CD4-positive, alpha-beta T cell (primary cell): ENCODE measurements around the gene XKR7. TPM values are rescaled to one million over a fixed set of nuclear protein-coding genes. Genes with fewer than 3 reads are reported as not detected.

Source experiments
- ATAC-seq: fragments of 200-7000 bp; cut with Tn5 transposase; one replicate; pipeline ENCODE4 v1.10.0; 2022; ENCODE audit warnings: mild to moderate bottlenecking; ENCODE audit not compliant: poor library complexity
- CTCF ChIA-PET: fragments of 350-600 bp; sonication (Branson Sonifier 250); formaldehyde crosslinking; loops from one replicate; lab custom pipeline; 2021; ENCODE audit warnings: antibody characterized with exemption, inconsistent platforms; lab: Charles Lee
- POLR2A ChIA-PET: fragments of 350-600 bp; sonication (Branson Sonifier 250); formaldehyde crosslinking; loops from one replicate; lab custom pipeline; 2021; ENCODE audit warnings: antibody characterized with exemption, inconsistent platforms; lab: Charles Lee
- DNase-seq, 14 experiments: peaks; one replicate each; pipeline ENCODE4 v3.0.0-alpha.2; 2013 to 2020; ENCODE audit warnings: mixed read lengths in 2 of 14
- H3K27ac ChIP-seq, 2 donors: one replicate each; pipeline versions ENCODE4 v1.5.1 to v1.7.0; 2013; ENCODE audit warnings: low read length in 2 of 2, low read depth in 1 of 2, mild to moderate bottlenecking in 1 of 2
- H3K27me3 ChIP-seq, 2 experiments: 1 replicate in 1 of 2; 2 replicates in 1 of 2; pipeline versions ENCODE4 v1.6.1 to v1.7.0; 2013; ENCODE audit warnings: low read length in 2 of 2, control low read depth in 1 of 2, mild to moderate bottlenecking in 1 of 2, moderate library complexity in 1 of 2; ENCODE audit not compliant: insufficient read depth in 2 of 2, control insufficient read depth in 1 of 2
- H3K36me3 ChIP-seq: one replicate; pipeline ENCODE4 v1.6.1; 2013; ENCODE audit warnings: low read length, control low read depth; ENCODE audit not compliant: insufficient read depth
- H3K4me1 ChIP-seq: one replicate; pipeline ENCODE4 v1.6.1; 2013; ENCODE audit warnings: low read length, control low read depth; ENCODE audit not compliant: insufficient read depth
- H3K4me3 ChIP-seq: one replicate; pipeline ENCODE4 v1.5.1; 2013; ENCODE audit warnings: mild to moderate bottlenecking, low read length, moderate library complexity
- H3K9me3 ChIP-seq, 2 experiments: 1 replicate in 1 of 2; 2 replicates in 1 of 2; pipeline versions ENCODE4 v1.6.1 to v1.7.0; 2013; ENCODE audit warnings: low read length in 2 of 2, mild to moderate bottlenecking in 2 of 2, control low read depth in 1 of 2, moderate library complexity in 1 of 2; ENCODE audit not compliant: control insufficient read depth in 1 of 2, insufficient read depth in 1 of 2
- H3K27ac Mint-ChIP-seq: one replicate; pipeline ENCODE4 v1.8.0; 2020; ENCODE audit warnings: mixed read lengths
- H3K27me3 Mint-ChIP-seq: one replicate; pipeline ENCODE4 v1.8.0; 2021; ENCODE audit warnings: mixed read lengths
- H3K36me3 Mint-ChIP-seq: one replicate; pipeline ENCODE4 v1.8.0; 2021; ENCODE audit warnings: low read depth, mixed read lengths
- H3K4me1 Mint-ChIP-seq: one replicate; pipeline ENCODE4 v1.8.0; 2021; ENCODE audit warnings: low read depth, mixed read lengths
- H3K4me3 Mint-ChIP-seq: one replicate; pipeline ENCODE4 v1.8.0; 2020; ENCODE audit warnings: mild to moderate bottlenecking, mixed read lengths
- H3K9me3 Mint-ChIP-seq: one replicate; pipeline ENCODE4 v1.8.0; 2020; ENCODE audit warnings: mixed read lengths
- intact Hi-C, 2 experiments: fragments of 100-400 bp; cut with DNase I in 1 of 2; cut with micrococcal nuclease in 1 of 2; formaldehyde crosslinking; loops; one replicate each; pipeline versions ENCODE4 v1.15.1 to v1.9.0; 2023 to 2025; cut with DNase I, micrococcal nuclease
- total RNA-seq, 174 experiments: library from RNA in 2 of 174; stranded (reverse) in 2 of 174; gene quantifications; one replicate each; pipeline ENCODE4 v1.2.3 and lab custom pipeline; 2021 to 2026
- TF ChIP-seq, protein P1 (sequence below): fragments of 200-600 bp; IDR thresholded peaks from one replicate; pipeline ENCODE4 v1.8.0; 2022; ENCODE audit warnings: antibody characterized with exemption, mild to moderate bottlenecking

The XKR7 gene
- total RNA-seq, 2 experiments from 2014 or later = not detected

GRCh38 chr20:32028647-32029372, 60.9 kb downstream of the XKR7 start:
- DNase-seq (no peak), ATAC-seq (no peak)
- Histone ChIP-seq H3K36me3 (no peaks in the 10 kb centered on the region), H3K4me1 (peaks cover 9% of the 10 kb centered on the region), H3K9me3 (no peaks in the 10 kb centered on the region), H3K27ac (no peak overlapping the region), H3K27me3 (peaks cover 0 to 18% of the 10 kb centered on the region in 2 experiments), H3K4me3 (no peak overlapping the region)
- Mint-ChIP-seq H3K27me3 (peaks cover 58% of the 10 kb centered on the region), H3K4me3 (no peak overlapping the region), H3K27ac (no peak overlapping the region), H3K9me3 (no peaks in the 10 kb centered on the region), H3K4me1 (no peaks in the 10 kb centered on the region), H3K36me3 (no peaks in the 10 kb centered on the region)
- CTCF ChIA-PET = no interaction called here
- POLR2A ChIA-PET = no interaction called here
- intact Hi-C loops = no loop called here
- TF ChIP-seq, protein P1, sequence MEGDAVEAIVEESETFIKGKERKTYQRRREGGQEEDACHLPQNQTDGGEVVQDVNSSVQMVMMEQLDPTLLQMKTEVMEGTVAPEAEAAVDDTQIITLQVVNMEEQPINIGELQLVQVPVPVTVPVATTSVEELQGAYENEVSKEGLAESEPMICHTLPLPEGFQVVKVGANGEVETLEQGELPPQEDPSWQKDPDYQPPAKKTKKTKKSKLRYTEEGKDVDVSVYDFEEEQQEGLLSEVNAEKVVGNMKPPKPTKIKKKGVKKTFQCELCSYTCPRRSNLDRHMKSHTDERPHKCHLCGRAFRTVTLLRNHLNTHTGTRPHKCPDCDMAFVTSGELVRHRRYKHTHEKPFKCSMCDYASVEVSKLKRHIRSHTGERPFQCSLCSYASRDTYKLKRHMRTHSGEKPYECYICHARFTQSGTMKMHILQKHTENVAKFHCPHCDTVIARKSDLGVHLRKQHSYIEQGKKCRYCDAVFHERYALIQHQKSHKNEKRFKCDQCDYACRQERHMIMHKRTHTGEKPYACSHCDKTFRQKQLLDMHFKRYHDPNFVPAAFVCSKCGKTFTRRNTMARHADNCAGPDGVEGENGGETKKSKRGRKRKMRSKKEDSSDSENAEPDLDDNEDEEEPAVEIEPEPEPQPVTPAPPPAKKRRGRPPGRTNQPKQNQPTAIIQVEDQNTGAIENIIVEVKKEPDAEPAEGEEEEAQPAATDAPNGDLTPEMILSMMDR = no peak

DNA sequence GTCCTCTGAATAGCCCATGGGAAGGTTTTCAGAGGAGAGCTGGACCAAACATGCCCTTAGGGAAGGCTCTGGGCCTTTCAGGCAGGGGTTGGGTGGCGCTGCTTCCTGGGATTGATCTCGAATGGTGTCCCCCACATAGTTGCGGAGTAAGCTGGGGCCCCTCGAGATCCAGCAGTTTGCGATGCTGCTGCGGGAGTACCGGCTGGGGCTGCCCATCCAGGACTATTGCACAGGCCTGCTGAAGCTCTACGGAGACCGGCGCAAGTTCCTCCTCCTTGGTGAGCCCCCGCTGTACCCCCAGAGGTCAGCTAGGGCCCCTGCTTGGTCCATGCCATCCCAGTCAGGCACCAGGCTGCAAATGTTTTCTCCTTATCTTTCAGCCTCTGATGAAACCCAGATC, 61.6 kb downstream of the XKR7 start:
- Mint-ChIP-seq H3K27me3 (peaks cover 57% of the 10 kb centered on the region), H3K27ac (no peak overlapping the region), H3K4me3 (no peak overlapping the region), H3K4me1 (no peaks in the 10 kb centered on the region), H3K9me3 (no peaks in the 10 kb centered on the region), H3K36me3 (no peaks in the 10 kb centered on the region)
- Histone ChIP-seq H3K27ac (no peak overlapping the region), H3K4me1 (peaks cover 12% of the 10 kb centered on the region), H3K27me3 (peaks cover under 1 to 18% of the 10 kb centered on the region in 2 experiments), H3K4me3 (no peak overlapping the region), H3K9me3 (no peaks in the 10 kb centered on the region), H3K36me3 (no peaks in the 10 kb centered on the region)
- ChIA-PET POLR2A (no interaction called here), CTCF (no interaction called here)
- TF ChIP-seq, protein P1 = no peak
- DNase-seq (no peak), ATAC-seq (no peak)
- intact Hi-C loops = no loop called here

DNA sequence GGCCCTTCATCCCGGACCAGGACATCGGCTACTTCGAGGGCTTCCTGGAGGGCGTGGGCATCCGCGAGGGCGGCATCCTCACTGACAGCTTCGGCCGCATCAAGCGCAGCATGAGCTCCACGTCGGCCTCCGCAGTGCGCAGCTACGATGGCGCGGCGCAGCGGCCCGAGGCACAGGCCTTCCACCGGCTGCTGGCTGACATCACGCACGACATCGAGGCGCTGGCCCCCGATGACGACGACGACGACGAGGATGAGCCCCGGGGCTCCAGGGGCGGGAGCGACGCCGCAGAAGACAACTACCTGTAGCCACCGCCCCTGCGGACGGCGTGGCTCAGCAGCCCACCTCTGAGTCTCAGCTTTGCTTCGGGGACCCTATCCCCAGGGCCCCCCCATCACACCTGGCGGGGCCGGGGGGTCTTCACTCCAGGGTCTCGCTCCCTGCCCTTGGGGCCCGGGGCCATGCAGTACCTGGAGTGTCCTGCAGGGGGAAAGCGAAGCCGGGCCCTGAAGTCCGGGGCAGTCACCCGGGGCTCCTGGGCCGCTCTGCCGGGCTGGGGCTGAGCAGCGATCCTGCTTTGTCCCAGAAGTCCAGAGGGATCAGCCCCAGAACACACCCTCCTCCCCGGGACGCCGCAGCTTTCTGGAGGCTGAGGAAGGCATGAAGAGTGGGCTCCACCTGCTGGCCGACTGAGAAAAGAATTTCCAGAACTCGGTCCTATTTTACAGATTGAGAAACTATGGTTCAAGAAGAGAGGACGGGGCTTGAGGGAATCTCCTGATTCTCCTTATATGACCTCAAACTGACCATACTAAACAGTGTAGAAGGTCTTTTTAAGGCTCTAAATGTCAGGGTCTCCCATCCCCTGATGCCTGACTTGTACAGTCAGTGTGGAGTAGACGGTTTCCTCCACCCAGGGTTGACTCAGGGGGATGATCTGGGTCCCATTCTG, 63.3 kb downstream of the XKR7 start:
- H3K27ac Mint-ChIP-seq = no peak overlapping the region

More for the DNA sequence above, 63.3 kb downstream of the XKR7 start:
- no peaks in the 10 kb centered on the region for H3K4me1 Mint-ChIP-seq
- H3K9me3 Mint-ChIP-seq = no peaks in the 10 kb centered on the region
- ChIA-PET POLR2A (no interaction called here), CTCF (interaction anchor here (0.7 to 2.0 kb wide), 8 partner anchors 11 to 179 kb away, joined by 3 to 10 read pairs (median 4); partner anchors contain the start of genes PDRG1 and TM9SF4)
- Histone ChIP-seq H3K4me1 (peaks cover 15% of the 10 kb centered on the region), H3K27ac (no peak overlapping the region), H3K27me3 (peaks cover 11 to 23% of the 10 kb centered on the region in 2 experiments), H3K9me3 (no peaks in the 10 kb centered on the region), H3K4me3 (peak overlapping the region; percentile 31), H3K36me3 (no peaks in the 10 kb centered on the region)
- ATAC-seq (peak; percentile 76), DNase-seq (peak; percentile 31 to 77 (median 50))
- H3K4me3 Mint-ChIP-seq = peak overlapping the region; percentile 36
- no peaks in the 10 kb centered on the region for H3K36me3 Mint-ChIP-seq
- H3K27me3 Mint-ChIP-seq = peaks cover 68% of the 10 kb centered on the region
- intact Hi-C loops = loop anchor here (1.0 to 5.0 kb wide), 5 partner anchors 178 to 622 kb away; no protein-coding TSS in a partner anchor
- TF ChIP-seq, protein P1 = peak; percentile 100
